ENCODE results near the gene GPS1.
"Not testable (repeated sequence)": the region's sequence is repeated elsewhere in the genome, so short reads cannot be mapped to it uniquely, and the experiment has no call there.

Gene GPS1

GRCh38 chr17:82025401-82026107 lies 26.1 kb upstream of the GPS1 start:
- DNase-seq (ENCODE audit: low read depth in 2 of 3, low spot score in 1 of 3), result no peak

GRCh38 chr17:82028246-82028645 lies 23.5 kb upstream of the GPS1 start:
- no peak for DNase-seq (ENCODE audit: low read depth in 2 of 3, low spot score in 1 of 3)

- no peak for DNase-seq (ENCODE audit: low read depth in 2 of 3, low spot score in 1 of 3)
Observed at GRCh38 chr17:82028966-82029365, 22.7 kb upstream of the GPS1 start.

- no peak for DNase-seq (ENCODE audit: low read depth in 2 of 3, low spot score in 1 of 3)
Observed at GRCh38 chr17:82029391-82029790, 22.3 kb upstream of the GPS1 start.

GRCh38 chr17:82029990-82030469 lies 21.7 kb upstream of the GPS1 start:
- DNase-seq (ENCODE audit: low read depth in 2 of 3, low spot score in 1 of 3), result no peak

GRCh38 chr17:82030470-82031302 lies 21.0 kb upstream of the GPS1 start:
- DNase-seq (ENCODE audit: low read depth in 2 of 3, low spot score in 1 of 3), result peak; percentile 70 to 84 (median 82)

- no peak for DNase-seq (ENCODE audit: low read depth in 2 of 3, low spot score in 1 of 3)
Observed at GRCh38 chr17:82031303-82031884, 20.3 kb upstream of the GPS1 start, which contains the start of gene RAC3. RAC3 (plus strand) TSS chr17:82031678; CDS start chr17:82031762, 84 bp downstream.

GRCh38 chr17:82031885-82032627 lies 19.6 kb upstream of the GPS1 start:
- DNase-seq (ENCODE audit: low read depth in 2 of 3, low spot score in 1 of 3), result no peak

- no peak for DNase-seq (ENCODE audit: low read depth in 2 of 3, low spot score in 1 of 3)
Observed at GRCh38 chr17:82033359-82034085, 18.2 kb upstream of the GPS1 start.

GRCh38 chr17:82034371-82035011 lies 17.2 kb upstream of the GPS1 start:
- no peak for DNase-seq (ENCODE audit: low read depth in 2 of 3, low spot score in 1 of 3)

- no peak for DNase-seq (ENCODE audit: low read depth in 2 of 3, low spot score in 1 of 3)
Observed at GRCh38 chr17:82035488-82035887, 16.2 kb upstream of the GPS1 start.

GRCh38 chr17:82035956-82036633 lies 15.6 kb upstream of the GPS1 start:
- DNase-seq (ENCODE audit: low read depth in 2 of 3, low spot score in 1 of 3), result no peak

- DNase-seq (ENCODE audit: low read depth in 2 of 3, low spot score in 1 of 3), result no peak
Observed at GRCh38 chr17:82036634-82037091, 15.0 kb upstream of the GPS1 start.

GRCh38 chr17:82037092-82037888 lies 14.4 kb upstream of the GPS1 start, which contains the start of gene DCXR:
DCXR (minus strand) TSS chr17:82037697; CDS start chr17:82037682, 15 bp downstream.
- DNase-seq (ENCODE audit: low read depth in 2 of 3, low spot score in 1 of 3), result peak; percentile 91 to 97 (median 91)

- no peak for DNase-seq (ENCODE audit: low read depth in 2 of 3, low spot score in 1 of 3)
Observed at GRCh38 chr17:82037889-82038195, 13.9 kb upstream of the GPS1 start.

GRCh38 chr17:82038796-82039409 lies 12.8 kb upstream of the GPS1 start:
- not testable (repeated sequence) for DNase-seq (ENCODE audit: low read depth in 2 of 3, low spot score in 1 of 3)

GRCh38 chr17:82039695-82040299 lies 11.9 kb upstream of the GPS1 start:
- no peak for DNase-seq (ENCODE audit: low read depth in 2 of 3, low spot score in 1 of 3)

Measured in stimulated activated CD4-positive, alpha-beta T cell treated with anti-CD3 and anti-CD28 coated beads, Interleukin-12 subunit alpha, Interleukin-12 subunit beta, amount 100 ng/mL, for 48 hours (primary cell).